AG10803 (cell line): ENCODE measurements around the gene MT4.
A peak's percentile ranks its signal among the peaks of the same experiment; 100 is the strongest.

ENCODE experiments used
- DNase-seq: peaks from one replicate; pipeline ENCODE4 v3.0.0; 2010; ENCODE audit warnings: low read depth
- H3K4me3 ChIP-seq: 2 replicates; pipeline ENCODE4 v1.5.1; 2011; ENCODE audit warnings: mild to moderate bottlenecking, low read length, control low read depth
- CTCF ChIP-seq: conservative IDR thresholded peaks from 2 replicates; pipeline ENCODE4 v1.5.1; 2011; ENCODE audit warnings: mild to moderate bottlenecking, low read length, control low read depth, inconsistent platforms

MT4 gene

GRCh38 chr16:56614549-56614991 lies 49.7 kb downstream of the MT4 start:
- H3K4me3 ChIP-seq, result no peak overlapping the region
- no peak for TF ChIP-seq CTCF
- peak; percentile 64 for DNase-seq

GRCh38 chr16:56615353-56615752 lies 50.5 kb downstream of the MT4 start:
- DNase-seq, result no peak
- H3K4me3 ChIP-seq, result no peak overlapping the region
- no peak for TF ChIP-seq CTCF

GRCh38 chr16:56616608-56617211 lies 51.8 kb downstream of the MT4 start:
- no peak for TF ChIP-seq CTCF
- peak overlapping the region; percentile 49 for H3K4me3 ChIP-seq
- DNase-seq, result no peak

GRCh38 chr16:56617212-56618085 lies 52.6 kb downstream of the MT4 start:
- TF ChIP-seq CTCF, result no peak
- DNase-seq, result peak; percentile 75
- H3K4me3 ChIP-seq, result peak overlapping the region; percentile 49

- DNase-seq, result no peak
- TF ChIP-seq CTCF, result no peak
- H3K4me3 ChIP-seq, result no peak overlapping the region
These were observed 53.3 kb downstream of the MT4 start for GRCh38 chr16:56618138-56618537.
